Common myeloid progenitor, CD34-positive (primary cell): ENCODE measurements around the gene RAI14.
"Not testable (repeated sequence)": the region's sequence is repeated elsewhere in the genome, so short reads cannot be mapped to it uniquely, and the experiment has no call there.

Experiments used
- CTCF ChIA-PET: fragments of 350-600 bp; sonication (Branson Sonifier 250); formaldehyde crosslinking; loops from one replicate; lab custom pipeline; 2021; ENCODE audit warnings: antibody characterized with exemption; lab: Charles Lee
- POLR2A ChIA-PET: fragments of 350-600 bp; sonication (Branson Sonifier 250); formaldehyde crosslinking; loops from one replicate; lab custom pipeline; 2021; ENCODE audit warnings: antibody characterized with exemption; lab: Charles Lee
- DNase-seq, 3 donors: peaks; one replicate each; pipeline versions ENCODE4 v3.0.0 to v3.0.0-alpha.2; 2013
- H3K27ac ChIP-seq, 2 experiments: 1 replicate in 1 of 2; 2 replicates in 1 of 2; pipeline ENCODE4 v1.7.0; 2013; ENCODE audit warnings: inconsistent platforms in 2 of 2, low read length in 2 of 2, mild to moderate bottlenecking in 2 of 2, low read depth in 1 of 2, moderate library complexity in 1 of 2; ENCODE audit not compliant: severe bottlenecking in 2 of 2, insufficient read depth in 1 of 2, poor library complexity in 1 of 2
- H3K27me3 ChIP-seq, 5 experiments: replicated peaks in 2 of 5; 1 replicate in 3 of 5; 2 replicates in 2 of 5; pipeline versions ENCODE4 v1.6.1 to v1.7.0; 2013; ENCODE audit warnings: low read length in 4 of 5, mild to moderate bottlenecking in 2 of 5, moderate library complexity in 2 of 5, inconsistent platforms in 1 of 5; ENCODE audit not compliant: insufficient read depth in 5 of 5, control insufficient read depth in 4 of 5
- H3K36me3 ChIP-seq, 4 experiments: 1 replicate in 2 of 4; 2 replicates in 2 of 4; pipeline versions ENCODE4 v1.6.1 to v1.7.0; 2013; ENCODE audit warnings: low read length in 3 of 4, control low read depth in 1 of 4, mild to moderate bottlenecking in 1 of 4; ENCODE audit not compliant: control insufficient read depth in 4 of 4, insufficient read depth in 4 of 4
- H3K4me1 ChIP-seq, 4 experiments: 1 replicate in 3 of 4; 2 replicates in 1 of 4; pipeline versions ENCODE4 v1.6.1 to v1.7.1; 2013; ENCODE audit warnings: low read length in 3 of 4, mild to moderate bottlenecking in 3 of 4, control low read depth in 1 of 4, inconsistent platforms in 1 of 4, moderate library complexity in 1 of 4; ENCODE audit not compliant: control insufficient read depth in 4 of 4, insufficient read depth in 4 of 4; ENCODE audit errors: control extremely low read depth in 1 of 4
- H3K4me3 ChIP-seq, 7 experiments: 1 replicate in 4 of 7; 2 replicates in 3 of 7; pipeline versions ENCODE4 v1.5.1 to v1.7.0; 2013; ENCODE audit warnings: mild to moderate bottlenecking in 7 of 7, low read length in 6 of 7, moderate library complexity in 6 of 7, inconsistent platforms in 2 of 7, low read depth in 2 of 7, control low read depth in 1 of 7; ENCODE audit not compliant: insufficient read depth in 4 of 7, control insufficient read depth in 1 of 7; ENCODE audit errors: extremely low read depth in 1 of 7
- H3K9me3 ChIP-seq, 5 experiments: 1 replicate in 4 of 5; 2 replicates in 1 of 5; pipeline versions ENCODE4 v1.6.1 to v1.7.1; 2013; ENCODE audit warnings: low read length in 4 of 5, mild to moderate bottlenecking in 2 of 5, inconsistent platforms in 1 of 5, low read depth in 1 of 5, moderate library complexity in 1 of 5; ENCODE audit not compliant: control insufficient read depth in 4 of 5, insufficient read depth in 2 of 5; ENCODE audit errors: control extremely low read depth in 1 of 5
- WGBS: methylation state at CpG from one replicate; pipeline ENCODE4 v1.1.5; 2013; ENCODE audit not compliant: insufficient coverage; 5-methylcytosine and 5-hydroxymethylcytosine counted together

Gene RAI14

GRCh38 chr5:34756781-34757624, 100.9 kb downstream of the RAI14 start:
- Histone ChIP-seq H3K4me3 (no peak overlapping the region), H3K36me3 (no peaks in the 10 kb centered on the region), H3K27ac (no peak overlapping the region), H3K9me3 (no peaks in the 10 kb centered on the region), H3K4me1 (no peaks in the 10 kb centered on the region), H3K27me3 (no peaks in the 10 kb centered on the region)
- 99% methylated on average over 8 of the region's 20 CpGs for WGBS
- ChIA-PET POLR2A (interaction anchor here (0.6 kb wide), 1 partner anchor 17 kb away, joined by 3 read pairs; no protein-coding TSS in a partner anchor), CTCF (interaction anchor here (0.7 kb wide), 1 partner anchor 46 kb away, joined by 3 read pairs; no protein-coding TSS in a partner anchor)
- no peak for DNase-seq

DNA sequence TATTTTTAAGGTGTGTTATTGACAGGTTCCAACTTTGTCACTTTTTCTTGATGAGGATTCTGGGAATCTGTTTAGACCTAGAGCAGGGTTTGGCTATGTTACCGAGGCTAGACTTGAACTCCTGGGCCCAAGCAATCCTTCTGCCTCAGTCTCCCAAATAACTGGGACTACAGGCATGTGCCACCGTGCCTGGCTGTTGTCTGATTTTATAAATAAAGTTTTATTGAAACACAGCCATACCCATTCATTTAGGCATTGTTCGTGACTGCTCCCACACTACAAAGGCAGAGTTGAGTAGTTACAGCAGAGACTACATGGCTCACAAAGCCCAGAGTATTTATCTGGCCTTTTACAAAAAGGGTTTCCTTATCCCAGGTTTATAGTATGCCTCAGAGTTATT, 102.4 kb downstream of the RAI14 start:
- no peak for DNase-seq
- H3K9me3 ChIP-seq = no peaks in the 10 kb centered on the region
- no peak overlapping the region for H3K27ac ChIP-seq
- CTCF ChIA-PET = no interaction called here
- WGBS = 70% methylated on average over 2 of the region's 3 CpGs
- H3K4me1 ChIP-seq = no peaks in the 10 kb centered on the region
- H3K4me3 ChIP-seq = no peak overlapping the region
- H3K36me3 ChIP-seq = no peaks in the 10 kb centered on the region
- POLR2A ChIA-PET = no interaction called here
- no peaks in the 10 kb centered on the region for H3K27me3 ChIP-seq

GRCh38 chr5:34759213-34759612, 103.1 kb downstream of the RAI14 start:
- not testable (repeated sequence) for H3K36me3 ChIP-seq, H3K4me3 ChIP-seq

DNA sequence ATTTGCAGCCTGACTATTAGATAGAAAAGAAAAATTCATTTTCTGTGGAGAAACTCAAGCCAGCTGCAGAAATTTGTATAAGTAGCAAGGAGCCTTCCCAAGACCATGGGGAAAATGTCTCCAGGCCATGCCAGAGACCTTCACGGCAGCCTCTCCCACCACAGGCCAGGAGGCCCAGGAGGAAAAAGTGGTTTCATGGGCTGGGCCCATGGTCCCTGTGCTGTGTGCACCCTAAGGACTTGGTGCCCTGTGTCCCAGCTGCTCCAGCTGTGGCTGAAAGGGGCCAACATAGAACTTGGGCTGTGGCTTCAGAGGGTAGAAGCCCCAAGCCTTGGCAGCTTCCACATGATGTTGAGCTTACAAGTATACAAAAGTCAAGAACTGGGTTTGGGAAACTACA, 109.5 kb downstream of the RAI14 start:
- H3K27ac ChIP-seq = no peak overlapping the region
- ChIA-PET POLR2A (no interaction called here), CTCF (no interaction called here)
- H3K4me3 ChIP-seq = no peak overlapping the region
- no peaks in the 10 kb centered on the region for H3K27me3 ChIP-seq
- no peaks in the 10 kb centered on the region for H3K4me1 ChIP-seq
- no peaks in the 10 kb centered on the region for H3K36me3 ChIP-seq
- DNase-seq = no peak
- WGBS = 100% methylated on average over 1 of the region's 1 CpG
- peaks cover 0 to 6% (median 0%) of the 10 kb centered on the region in 5 experiments for H3K9me3 ChIP-seq

More at GRCh38 chr5:34759213-34759612, 103.1 kb downstream of the RAI14 start:
- H3K27me3 ChIP-seq, DNase-seq, H3K4me1 ChIP-seq, H3K9me3 ChIP-seq, H3K27ac ChIP-seq, POLR2A ChIA-PET: not testable (repeated sequence)
- CTCF ChIA-PET = interaction anchor here (0.7 kb wide), 1 partner anchor 148 kb away, joined by 3 read pairs; no protein-coding TSS in a partner anchor
- 93% methylated on average over 4 of the region's 5 CpGs for WGBS

DNA sequence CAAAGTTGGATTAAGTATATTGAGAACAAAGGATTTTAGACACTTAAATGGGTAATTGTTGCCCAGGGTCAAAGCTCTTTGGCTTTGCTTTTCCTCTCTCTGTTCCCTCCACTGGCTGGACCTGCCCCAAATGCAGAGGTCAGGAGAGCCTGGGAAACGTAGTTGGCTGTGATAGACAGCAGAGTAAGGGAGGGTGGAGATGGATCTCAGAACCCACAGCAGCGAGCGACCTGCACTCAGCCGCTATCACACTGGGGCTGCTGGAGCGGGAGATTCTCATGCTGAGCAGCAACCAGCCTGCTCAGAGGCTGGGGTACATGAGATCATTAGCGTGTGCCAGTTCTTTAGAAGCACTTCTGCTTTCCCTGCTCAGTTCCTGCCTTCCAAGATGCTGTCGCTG, 111.1 kb downstream of the RAI14 start:
- Histone ChIP-seq H3K36me3 (no peaks in the 10 kb centered on the region), H3K27me3 (no peaks in the 10 kb centered on the region), H3K4me3 (no peak overlapping the region), H3K27ac (no peak overlapping the region), H3K9me3 (peaks cover 0 to 6% (median 0%) of the 10 kb centered on the region in 5 experiments), H3K4me1 (no peaks in the 10 kb centered on the region)
- 79% methylated on average over 5 of the region's 7 CpGs for WGBS
- DNase-seq = peak in 1 of 3 donors; percentile 26
- ChIA-PET POLR2A (no interaction called here), CTCF (no interaction called here)

- WGBS = 100% methylated on average over 2 of the region's 4 CpGs
- CTCF ChIA-PET = no interaction called here
- DNase-seq = no peak
- Histone ChIP-seq H3K4me3 (no peak overlapping the region), H3K27me3 (no peaks in the 10 kb centered on the region), H3K27ac (no peak overlapping the region), H3K9me3 (peaks cover 0 to 6% (median 2%) of the 10 kb centered on the region in 5 experiments), H3K4me1 (no peaks in the 10 kb centered on the region), H3K36me3 (no peaks in the 10 kb centered on the region)
- POLR2A ChIA-PET = no interaction called here
Observed at GRCh38 chr5:34770486-34770885, 114.4 kb downstream of the RAI14 start.

- no peaks in the 10 kb centered on the region for H3K4me1 ChIP-seq
- POLR2A ChIA-PET = no interaction called here
- no peak overlapping the region for H3K4me3 ChIP-seq
- peaks cover 0 to 3% (median under 1%) of the 10 kb centered on the region in 5 experiments for H3K9me3 ChIP-seq
- 70% methylated on average over 3 of the region's 5 CpGs for WGBS
- no peak overlapping the region for H3K27ac ChIP-seq
- CTCF ChIA-PET = no interaction called here
- no peaks in the 10 kb centered on the region for H3K36me3 ChIP-seq
- peak in 1 of 3 donors; percentile 4 for DNase-seq
- H3K27me3 ChIP-seq = no peaks in the 10 kb centered on the region
Observed at GRCh38 chr5:34771076-34771475, 114.9 kb downstream of the RAI14 start.
